ENCODE results near the gene MTG2. TPM values are rescaled to one million over a fixed set of nuclear protein-coding genes. Genes with fewer than 3 reads are reported as not detected.

The MTG2 gene
- total and polyA plus RNA-seq, 2 donors from 2014 or later = 36.1 to 45.2 TPM

GRCh38 chr20:62238569-62239277, 55.9 kb downstream of the MTG2 start:
- TF ChIP-seq CTCF (IDR thresholded peaks at IDR 0.05; ENCODE audit: borderline replicate concordance, extremely low read depth, insufficient read depth) = no peak
- peak overlapping the region; percentile 57 to 77 (median 77) for H3K4me3 ChIP-seq (ENCODE audit: low read length in 3 of 3)
- no peak for FAIRE-seq
- H3K9ac ChIP-seq (ENCODE audit: low read length in 3 of 3) = peak overlapping the region in 2 of 3 donors; percentile 37 to 38
- H3K27ac ChIP-seq (ENCODE audit: low read depth in 2 of 2, low read length in 2 of 2) = peak overlapping the region; percentile 57 to 64
- peaks cover 3 to 18% (median 6%) of the 10 kb centered on the region in 3 donors for H3K4me1 ChIP-seq (ENCODE audit: control insufficient read depth in 2 of 3, insufficient read depth in 2 of 3, low read depth in 1 of 3, low read length in 3 of 3)
- no peaks in the 10 kb centered on the region for H3K27me3 ChIP-seq (ENCODE audit: control insufficient read depth, insufficient read depth, low read length)
- DNase-seq = peak in 1 of 5 donors; percentile 83
- no peaks in the 10 kb centered on the region for H3K36me3 ChIP-seq (ENCODE audit: control insufficient read depth in 2 of 3, insufficient read depth in 3 of 3, low read length in 3 of 3)
- no peaks in the 10 kb centered on the region for H3K9me3 ChIP-seq (ENCODE audit: control insufficient read depth in 2 of 3, insufficient read depth in 1 of 3, low read length in 3 of 3)
- intact Hi-C loops (cut with DNase I) = no loop called here

- H3K27ac ChIP-seq (ENCODE audit: low read depth in 2 of 2, low read length in 2 of 2) = peak overlapping the region; percentile 57 to 64
- intact Hi-C loops (cut with DNase I) = no loop called here
- FAIRE-seq (no peak), DNase-seq (peak in 1 of 5 donors; percentile 70)
- no peaks in the 10 kb centered on the region for H3K9me3 ChIP-seq (ENCODE audit: control insufficient read depth in 2 of 3, insufficient read depth in 1 of 3, low read length in 3 of 3)
- no peaks in the 10 kb centered on the region for H3K27me3 ChIP-seq (ENCODE audit: control insufficient read depth, insufficient read depth, low read length)
- no peak for TF ChIP-seq CTCF (IDR thresholded peaks at IDR 0.05; ENCODE audit: borderline replicate concordance, extremely low read depth, insufficient read depth)
- H3K9ac ChIP-seq (ENCODE audit: low read length in 3 of 3) = peak overlapping the region; percentile 37 to 55 (median 38)
- H3K36me3 ChIP-seq (ENCODE audit: control insufficient read depth in 2 of 3, insufficient read depth in 3 of 3, low read length in 3 of 3) = no peaks in the 10 kb centered on the region
- H3K4me1 ChIP-seq (ENCODE audit: control insufficient read depth in 2 of 3, insufficient read depth in 2 of 3, low read depth in 1 of 3, low read length in 3 of 3) = peaks cover 3 to 18% (median 6%) of the 10 kb centered on the region in 3 donors
- H3K4me3 ChIP-seq (ENCODE audit: low read length in 3 of 3) = peak overlapping the region; percentile 57 to 77 (median 77)
These were observed 56.6 kb downstream of the MTG2 start for GRCh38 chr20:62239278-62239879.

GRCh38 chr20:62240020-62240685, 57.3 kb downstream of the MTG2 start:
- no peak for FAIRE-seq
- Histone ChIP-seq H3K9me3 (ENCODE audit: control insufficient read depth in 2 of 3, insufficient read depth in 1 of 3, low read length in 3 of 3) (no peaks in the 10 kb centered on the region), H3K27me3 (ENCODE audit: control insufficient read depth, insufficient read depth, low read length) (no peaks in the 10 kb centered on the region), H3K9ac (ENCODE audit: low read length in 3 of 3) (no peak overlapping the region), H3K4me1 (ENCODE audit: control insufficient read depth in 2 of 3, insufficient read depth in 2 of 3, low read depth in 1 of 3, low read length in 3 of 3) (peaks cover 3 to 20% (median 6%) of the 10 kb centered on the region in 3 donors), H3K27ac (ENCODE audit: low read depth in 2 of 2, low read length in 2 of 2) (no peak overlapping the region), H3K4me3 (ENCODE audit: low read length in 3 of 3) (no peak overlapping the region), H3K36me3 (ENCODE audit: control insufficient read depth in 2 of 3, insufficient read depth in 3 of 3, low read length in 3 of 3) (no peaks in the 10 kb centered on the region)
- no peak for DNase-seq
- no peak for TF ChIP-seq CTCF (IDR thresholded peaks at IDR 0.05; ENCODE audit: borderline replicate concordance, extremely low read depth, insufficient read depth)
- intact Hi-C loops (cut with DNase I) = no loop called here

All from kidney (tissue), 14 donors.